Astrocyte (in vitro differentiated cells and primary cell): ENCODE measurements around the gene UCHL1. TPM values are rescaled to one million over a fixed set of nuclear protein-coding genes. Genes with fewer than 3 reads are reported as not detected.

ENCODE experiments used
- DNase-seq: peaks from one replicate; pipeline ENCODE4 v3.0.0-alpha.2; 2010; ENCODE audit warnings: low read depth
- FAIRE-seq: peaks from 2 replicates; lab custom pipeline; 2011; peaks lifted over from hg19 to GRCh38; lab: Jason Lieb, UNC
- H2AFZ ChIP-seq: 2 replicates; pipeline ENCODE4 v1.6.0; 2012; ENCODE audit warnings: low read depth, low read length, inconsistent platforms
- H3K27ac ChIP-seq: 2 replicates; pipeline ENCODE4 v1.5.1; 2011; ENCODE audit warnings: low read depth, low read length, inconsistent platforms
- H3K27me3 ChIP-seq: 2 replicates; pipeline ENCODE4 v1.6.0; 2011; ENCODE audit warnings: low read length, inconsistent platforms; ENCODE audit not compliant: insufficient read depth
- H3K36me3 ChIP-seq: 2 replicates; pipeline ENCODE4 v1.5.1; 2011; ENCODE audit warnings: low read length, inconsistent platforms; ENCODE audit not compliant: insufficient read depth
- H3K4me1 ChIP-seq: 2 replicates; pipeline ENCODE4 v1.5.1; 2011; ENCODE audit warnings: low read length, inconsistent platforms; ENCODE audit not compliant: insufficient read depth
- H3K4me2 ChIP-seq: 2 replicates; pipeline ENCODE4 v1.6.0; 2012; ENCODE audit warnings: low read length, inconsistent platforms
- H3K4me3 ChIP-seq: 2 replicates; pipeline ENCODE4 v1.5.1; 2011; ENCODE audit warnings: low read depth, mild to moderate bottlenecking, low read length, inconsistent platforms; ENCODE audit not compliant: insufficient read depth
- H3K79me2 ChIP-seq: 2 replicates; pipeline ENCODE4 v1.6.0; 2012; ENCODE audit warnings: mild to moderate bottlenecking, low read length, inconsistent platforms; ENCODE audit not compliant: insufficient read depth
- H3K9ac ChIP-seq: 2 replicates; pipeline ENCODE4 v1.6.0; 2012; ENCODE audit warnings: mild to moderate bottlenecking, low read length, inconsistent platforms
- H3K9me3 ChIP-seq: 2 replicates; pipeline ENCODE4 v1.5.1; 2012; ENCODE audit warnings: low read depth, mild to moderate bottlenecking, low read length, inconsistent platforms; ENCODE audit not compliant: insufficient read depth
- H4K20me1 ChIP-seq: 2 replicates; pipeline ENCODE4 v1.6.0; 2012; ENCODE audit warnings: low read length, inconsistent platforms; ENCODE audit not compliant: insufficient read depth
- H3K27ac Mint-ChIP-seq: one replicate; pipeline ENCODE4 v1.8.0; 2021; ENCODE audit warnings: mild to moderate bottlenecking, mixed read lengths; ENCODE audit not compliant: unreplicated experiment
- H3K27me3 Mint-ChIP-seq: one replicate; pipeline ENCODE4 v1.8.0; 2021; ENCODE audit warnings: low read depth, mixed read lengths; ENCODE audit not compliant: unreplicated experiment
- H3K36me3 Mint-ChIP-seq: one replicate; pipeline ENCODE4 v1.8.0; 2021; ENCODE audit warnings: low read depth, mixed read lengths; ENCODE audit not compliant: unreplicated experiment
- H3K4me1 Mint-ChIP-seq: one replicate; pipeline ENCODE4 v1.8.0; 2021; ENCODE audit warnings: low read depth, mixed read lengths; ENCODE audit not compliant: unreplicated experiment
- H3K4me3 Mint-ChIP-seq: one replicate; pipeline ENCODE4 v1.8.0; 2021; ENCODE audit warnings: mild to moderate bottlenecking, moderate library complexity, mixed read lengths; ENCODE audit not compliant: unreplicated experiment
- H3K9me3 Mint-ChIP-seq: one replicate; pipeline ENCODE4 v1.8.0; 2021; ENCODE audit warnings: mild to moderate bottlenecking, mixed read lengths; ENCODE audit not compliant: unreplicated experiment
- EZH2 ChIP-seq: IDR thresholded peaks from 2 replicates; pipeline ENCODE4 v1.6.1; 2012; ENCODE audit warnings: mild to moderate bottlenecking, low read length, inconsistent platforms; ENCODE audit not compliant: insufficient read depth
- total RNA-seq: library from RNA; stranded (reverse); gene quantifications from 2 replicates; pipeline ENCODE4 v1.2.1, GENCODE V29; 2021
- TF ChIP-seq, protein P1 (sequence below): IDR thresholded peaks from 2 replicates; pipeline ENCODE4 v1.5.1; 2011; ENCODE audit warnings: low read depth, mild to moderate bottlenecking, inconsistent platforms, low read length, moderate library complexity; ENCODE audit not compliant: insufficient read depth

The UCHL1 gene
- total RNA-seq, 1 donor from 2014 or later, result 1,154 TPM

DNA sequence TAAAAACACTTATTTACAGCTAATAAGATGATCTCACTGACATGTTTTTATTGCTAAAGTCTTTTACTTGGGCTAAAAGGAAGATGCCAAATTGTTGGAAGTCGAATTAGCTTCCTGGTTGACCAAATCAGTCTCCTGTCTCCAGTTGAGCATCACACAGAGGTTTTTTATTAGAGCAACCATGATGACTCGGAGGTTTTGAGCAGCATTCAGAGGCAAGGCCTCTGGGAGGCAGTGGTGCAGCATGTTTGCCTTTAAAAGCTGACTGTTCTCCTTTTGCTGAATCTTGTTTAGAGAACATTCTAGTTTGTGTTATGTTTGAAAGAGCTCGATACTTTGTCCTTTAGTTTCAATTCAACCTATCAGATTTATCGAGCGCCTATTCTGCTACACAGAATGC, 2.1 kb downstream of the UCHL1 start:
- Histone ChIP-seq H3K4me2 (peak overlapping the region; percentile 84), H3K9ac (peak overlapping the region; percentile 11), H3K9me3 (no peaks in the 10 kb centered on the region), H3K4me3 (peak overlapping the region; percentile 80), H4K20me1 (peaks cover 52% of the 10 kb centered on the region), H3K4me1 (peaks cover 17% of the 10 kb centered on the region), H3K27ac (no peak overlapping the region), H3K27me3 (no peaks in the 10 kb centered on the region), H2AFZ (no peak overlapping the region), H3K36me3 (peaks cover 45% of the 10 kb centered on the region), H3K79me2 (peaks cover 29% of the 10 kb centered on the region)
- H3K27ac Mint-ChIP-seq, result peak overlapping the region; percentile 3
- H3K36me3 Mint-ChIP-seq, result peaks cover 33% of the 10 kb centered on the region
- H3K27me3 Mint-ChIP-seq, result no peaks in the 10 kb centered on the region
- TF ChIP-seq, protein P1, sequence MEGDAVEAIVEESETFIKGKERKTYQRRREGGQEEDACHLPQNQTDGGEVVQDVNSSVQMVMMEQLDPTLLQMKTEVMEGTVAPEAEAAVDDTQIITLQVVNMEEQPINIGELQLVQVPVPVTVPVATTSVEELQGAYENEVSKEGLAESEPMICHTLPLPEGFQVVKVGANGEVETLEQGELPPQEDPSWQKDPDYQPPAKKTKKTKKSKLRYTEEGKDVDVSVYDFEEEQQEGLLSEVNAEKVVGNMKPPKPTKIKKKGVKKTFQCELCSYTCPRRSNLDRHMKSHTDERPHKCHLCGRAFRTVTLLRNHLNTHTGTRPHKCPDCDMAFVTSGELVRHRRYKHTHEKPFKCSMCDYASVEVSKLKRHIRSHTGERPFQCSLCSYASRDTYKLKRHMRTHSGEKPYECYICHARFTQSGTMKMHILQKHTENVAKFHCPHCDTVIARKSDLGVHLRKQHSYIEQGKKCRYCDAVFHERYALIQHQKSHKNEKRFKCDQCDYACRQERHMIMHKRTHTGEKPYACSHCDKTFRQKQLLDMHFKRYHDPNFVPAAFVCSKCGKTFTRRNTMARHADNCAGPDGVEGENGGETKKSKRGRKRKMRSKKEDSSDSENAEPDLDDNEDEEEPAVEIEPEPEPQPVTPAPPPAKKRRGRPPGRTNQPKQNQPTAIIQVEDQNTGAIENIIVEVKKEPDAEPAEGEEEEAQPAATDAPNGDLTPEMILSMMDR, result peak; percentile 52
- TF ChIP-seq EZH2, result no peak
- no peak for FAIRE-seq
- no peaks in the 10 kb centered on the region for H3K9me3 Mint-ChIP-seq
- H3K4me1 Mint-ChIP-seq, result peaks cover 29% of the 10 kb centered on the region
- DNase-seq, result peak; percentile 60
- H3K4me3 Mint-ChIP-seq, result peak overlapping the region; percentile 96

DNA sequence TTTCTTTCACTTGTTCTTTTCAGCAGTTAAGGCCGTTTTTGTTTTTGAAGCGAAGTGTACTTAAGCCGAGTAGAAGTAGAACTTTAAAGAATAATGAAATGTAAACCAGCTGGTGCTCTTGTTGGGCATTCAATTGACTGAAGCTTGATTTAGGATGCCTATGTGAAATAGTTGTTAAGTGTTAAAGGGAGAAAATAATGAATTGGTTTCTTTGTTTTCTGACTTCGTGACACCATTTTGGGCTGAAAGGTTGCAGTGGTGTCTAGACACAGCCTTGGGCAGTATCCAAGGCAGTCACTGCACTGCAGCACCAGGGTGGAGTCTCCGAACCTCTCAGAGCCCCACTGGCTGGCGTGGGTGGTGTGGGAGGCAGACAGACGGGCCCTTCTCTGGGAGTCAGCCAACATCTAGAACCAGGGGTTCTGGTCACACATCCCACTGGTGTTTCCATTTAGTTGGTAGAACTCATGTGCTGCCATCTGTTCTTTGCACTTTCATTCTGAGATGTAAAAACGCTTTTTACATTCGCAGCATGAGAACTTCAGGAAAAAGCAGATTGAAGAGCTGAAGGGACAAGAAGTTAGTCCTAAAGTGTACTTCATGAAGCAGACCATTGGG, 3.5 kb downstream of the UCHL1 start:
- Histone ChIP-seq H3K79me2 (peaks cover 29% of the 10 kb centered on the region), H3K27me3 (no peaks in the 10 kb centered on the region), H3K9ac (no peak overlapping the region), H3K36me3 (peaks cover 59% of the 10 kb centered on the region), H3K4me3 (no peak overlapping the region), H2AFZ (no peak overlapping the region), H3K27ac (no peak overlapping the region), H3K9me3 (no peaks in the 10 kb centered on the region), H3K4me2 (peak overlapping the region; percentile 25), H3K4me1 (peaks cover 17% of the 10 kb centered on the region), H4K20me1 (peaks cover 60% of the 10 kb centered on the region)
- peaks cover 39% of the 10 kb centered on the region for H3K36me3 Mint-ChIP-seq
- H3K9me3 Mint-ChIP-seq, result no peaks in the 10 kb centered on the region
- no peaks in the 10 kb centered on the region for H3K27me3 Mint-ChIP-seq
- peak overlapping the region; percentile 96 for H3K4me3 Mint-ChIP-seq
- peaks cover 29% of the 10 kb centered on the region for H3K4me1 Mint-ChIP-seq
- no peak for DNase-seq
- H3K27ac Mint-ChIP-seq, result no peak overlapping the region
- no peak for FAIRE-seq
- TF ChIP-seq, protein P1, result no peak
- TF ChIP-seq EZH2, result no peak

DNA sequence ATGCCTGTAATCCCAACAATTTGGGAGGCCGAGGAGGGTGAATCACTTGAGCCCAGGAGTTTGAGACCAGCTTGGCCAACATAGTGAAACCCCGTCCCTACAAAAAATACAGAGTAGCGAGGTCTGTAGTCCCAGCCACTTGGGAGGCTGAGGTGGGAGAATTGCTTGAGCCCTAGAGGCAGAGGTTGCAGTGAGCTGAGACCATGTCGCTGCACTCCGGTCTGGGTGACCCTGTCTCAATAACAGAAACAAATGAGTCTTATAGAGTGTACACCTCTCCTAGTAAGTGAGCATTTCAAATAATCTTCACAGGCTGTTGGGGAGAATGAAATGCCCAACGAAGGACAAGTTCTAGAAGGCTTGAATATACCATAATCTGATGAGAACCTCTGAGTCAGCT, 5.5 kb downstream of the UCHL1 start:
- peaks cover 47% of the 10 kb centered on the region for H3K36me3 Mint-ChIP-seq
- peaks cover 66% of the 10 kb centered on the region for H4K20me1 ChIP-seq
- H3K4me1 ChIP-seq, result peaks cover 12% of the 10 kb centered on the region
- no peak overlapping the region for H3K27ac Mint-ChIP-seq
- H3K27ac ChIP-seq, result no peak overlapping the region
- H3K4me3 ChIP-seq, result no peak overlapping the region
- H3K4me1 Mint-ChIP-seq, result peaks cover 21% of the 10 kb centered on the region
- no peak for DNase-seq
- peaks cover 71% of the 10 kb centered on the region for H3K36me3 ChIP-seq
- FAIRE-seq, result no peak
- H3K9me3 ChIP-seq, result no peaks in the 10 kb centered on the region
- H3K4me2 ChIP-seq, result no peak overlapping the region
- no peak overlapping the region for H2AFZ ChIP-seq
- H3K4me3 Mint-ChIP-seq, result no peak overlapping the region
- TF ChIP-seq, protein P1, result no peak
- no peak for TF ChIP-seq EZH2
- no peak overlapping the region for H3K9ac ChIP-seq
- no peaks in the 10 kb centered on the region for H3K27me3 Mint-ChIP-seq
- no peaks in the 10 kb centered on the region for H3K27me3 ChIP-seq
- peaks cover 25% of the 10 kb centered on the region for H3K79me2 ChIP-seq
- no peaks in the 10 kb centered on the region for H3K9me3 Mint-ChIP-seq
